Measurements from ENCODE around the gene S100A13.

Gene S100A13

DNA sequence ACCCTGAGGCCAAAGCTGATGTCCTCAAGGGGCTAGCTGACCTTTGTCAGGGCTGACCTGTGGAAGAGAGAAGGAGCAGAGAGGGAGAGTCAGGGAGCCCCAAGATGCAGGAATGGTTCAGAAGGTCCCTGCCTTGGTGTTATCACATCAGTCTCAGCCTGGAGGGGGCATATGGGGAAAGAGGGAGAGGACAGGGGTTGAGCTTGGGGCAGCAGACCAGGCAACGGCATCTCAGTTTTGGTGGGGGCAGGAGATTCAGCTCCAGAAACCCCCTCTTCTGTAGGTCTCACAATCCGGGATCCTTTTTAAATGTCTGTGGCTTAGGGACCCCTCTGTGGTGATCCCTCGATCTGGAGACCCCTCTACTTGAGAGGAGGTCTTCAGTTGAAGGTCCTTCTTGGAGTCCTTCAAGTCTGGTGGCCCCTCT lies 815 bp downstream of the S100A13 start:
- no peak for DNase-seq

DNA sequence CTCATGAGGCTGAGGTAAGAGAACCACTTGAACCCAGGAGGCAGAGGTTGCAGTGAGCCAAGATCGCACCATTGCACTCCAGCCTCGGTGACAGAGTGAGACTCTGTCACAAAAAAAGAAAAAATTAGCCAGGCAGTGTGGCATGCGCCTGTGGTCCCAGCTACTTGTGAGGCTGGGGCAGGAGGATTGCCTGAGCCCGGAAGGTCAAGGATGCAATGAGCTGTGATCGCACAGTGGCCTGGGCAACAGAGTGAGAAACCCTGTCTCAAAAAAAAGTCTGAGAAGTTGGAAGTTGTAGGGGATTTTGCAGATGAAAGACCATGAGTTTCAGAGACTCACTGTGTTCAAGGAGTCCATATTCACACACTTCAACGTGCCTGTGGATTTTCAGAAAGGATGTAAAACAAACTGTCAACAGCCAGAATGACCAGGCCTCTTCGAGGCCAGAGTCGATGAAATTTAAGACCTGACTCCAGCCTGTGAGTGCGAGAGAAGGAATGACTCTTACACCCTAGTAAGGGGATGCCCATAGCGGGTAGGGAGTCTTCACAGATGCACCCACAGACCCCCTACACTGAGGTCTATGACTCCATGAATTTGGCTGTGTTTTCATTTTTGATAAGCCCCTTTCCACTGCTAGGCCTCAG lies 2.2 kb downstream of the S100A13 start:
- no peak for DNase-seq

DNA sequence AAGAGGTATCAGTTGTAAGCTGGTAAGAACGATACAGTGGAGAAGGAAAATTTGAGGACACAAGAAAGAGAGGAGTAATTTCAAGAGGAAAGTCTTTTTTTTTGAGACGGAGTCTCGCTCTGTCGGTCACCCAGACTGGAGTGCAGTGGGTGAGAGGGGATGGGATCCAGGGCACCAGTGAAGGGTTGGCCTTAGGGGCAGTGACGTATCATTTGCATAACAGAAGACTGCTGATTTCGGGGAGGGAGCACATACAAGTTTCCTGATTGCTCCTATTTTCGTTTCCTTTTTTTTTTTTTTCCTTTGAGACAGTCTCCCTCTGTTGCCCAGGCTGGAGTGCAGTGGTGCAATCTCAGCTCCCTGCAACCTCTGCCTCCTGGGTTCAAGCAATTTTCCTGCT lies 4.2 kb downstream of the S100A13 start:
- no peak for DNase-seq

DNA sequence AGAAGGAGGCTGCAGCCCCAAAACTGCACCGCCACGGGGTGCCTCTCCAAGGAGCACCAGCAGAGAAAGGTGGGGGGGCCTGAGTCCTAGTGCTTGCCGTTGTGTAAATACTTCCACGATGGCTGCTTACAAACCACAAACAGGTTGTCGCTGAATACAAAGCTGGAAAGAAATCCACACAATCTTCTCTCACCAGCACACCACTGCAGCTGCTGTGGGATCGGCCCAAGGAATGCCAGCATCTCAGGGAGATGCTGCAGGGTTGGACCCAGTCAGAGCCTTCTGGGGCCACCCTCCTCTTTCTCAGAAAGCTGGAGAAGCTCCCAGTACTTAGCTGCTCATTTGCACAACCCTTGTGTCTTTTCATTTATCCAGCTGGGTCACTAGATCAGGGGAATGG lies 8.1 kb downstream of the S100A13 start:
- no peak for DNase-seq

DNA sequence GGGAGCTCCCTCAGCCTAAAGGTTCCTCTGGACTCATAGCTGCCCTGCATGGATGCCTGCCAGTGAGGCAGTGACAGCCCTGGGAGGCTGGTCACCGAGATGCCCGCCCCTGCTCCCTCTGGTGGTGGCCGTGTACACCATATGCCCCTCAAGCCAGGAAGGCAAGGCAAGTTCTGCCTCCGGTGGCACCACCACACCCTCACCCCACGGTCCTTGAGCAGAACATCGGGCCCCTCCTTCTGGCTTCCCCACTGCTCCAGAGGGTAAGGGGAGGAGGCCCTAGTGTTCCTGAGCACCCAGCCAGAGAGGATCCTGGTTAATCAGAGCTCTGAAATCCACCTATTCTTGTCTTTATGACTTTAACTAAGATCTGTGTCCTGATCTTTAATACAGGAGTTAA lies 9.6 kb downstream of the S100A13 start:
- peak; percentile 71 to 90 for DNase-seq

DNA sequence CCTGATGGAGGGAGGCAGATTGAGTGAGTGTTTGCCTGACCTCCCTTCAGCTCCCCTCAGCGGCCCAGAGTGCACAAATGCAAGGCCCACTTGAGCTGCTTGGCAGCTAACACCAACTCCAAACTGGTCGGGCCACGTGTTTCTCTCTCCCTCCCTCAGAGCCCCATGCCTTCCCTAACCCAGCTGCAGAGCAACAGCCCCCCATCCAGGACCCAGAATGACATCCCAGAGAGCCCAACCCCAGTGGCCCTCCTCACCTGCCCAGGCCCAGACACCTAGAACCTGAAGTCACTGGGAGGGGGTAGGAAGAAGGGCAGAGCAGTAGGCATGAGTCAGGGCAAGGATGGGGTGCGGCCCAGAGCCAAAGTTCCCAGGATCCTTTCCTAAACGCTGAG lies 10.4 kb downstream of the S100A13 start:
- DNase-seq = no peak

DNA sequence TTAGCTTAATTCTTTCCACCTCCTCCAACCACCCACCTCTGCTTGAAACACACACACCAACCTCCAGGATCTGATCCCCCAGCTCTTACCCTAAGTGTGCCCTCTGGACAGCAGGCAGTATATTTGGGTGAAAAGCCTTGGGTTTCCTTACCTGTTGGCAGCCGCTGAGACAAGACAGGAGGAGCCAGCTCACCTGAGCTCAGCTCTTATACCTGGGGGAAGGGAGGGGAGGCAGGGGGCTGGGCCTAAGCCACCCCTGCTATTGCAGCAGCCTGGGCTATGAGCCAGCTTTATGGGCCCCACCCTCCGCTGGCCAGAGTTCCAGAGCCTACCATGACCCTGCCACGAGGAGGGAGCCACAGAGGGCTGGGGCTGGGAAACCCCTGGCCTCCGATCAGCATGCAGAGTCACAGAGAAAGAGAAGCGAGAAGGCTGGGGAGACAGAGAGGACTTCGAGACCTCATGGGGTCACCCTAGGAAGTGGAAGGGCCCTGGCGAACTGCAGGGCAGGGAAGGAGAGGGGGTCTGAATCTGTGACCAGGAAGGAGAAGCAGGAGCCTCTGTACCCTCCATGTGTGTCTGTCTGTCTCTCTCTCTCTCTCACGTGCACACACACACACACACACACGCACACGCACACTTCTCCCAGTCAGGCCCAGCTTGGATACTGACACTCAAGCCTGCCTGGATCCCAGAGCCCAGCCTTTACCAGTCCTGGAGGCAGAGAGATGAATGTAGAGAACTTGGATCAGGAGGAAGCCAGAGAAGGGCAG lies 11.0 kb downstream of the S100A13 start, which contains the start of gene S100A14:
TSS of gene S100A14 (minus strand) at position 182 of the 773 bp plus-strand sequence. CDS start 467 bp downstream, outside the sequence.
- DNase-seq = no peak

DNA sequence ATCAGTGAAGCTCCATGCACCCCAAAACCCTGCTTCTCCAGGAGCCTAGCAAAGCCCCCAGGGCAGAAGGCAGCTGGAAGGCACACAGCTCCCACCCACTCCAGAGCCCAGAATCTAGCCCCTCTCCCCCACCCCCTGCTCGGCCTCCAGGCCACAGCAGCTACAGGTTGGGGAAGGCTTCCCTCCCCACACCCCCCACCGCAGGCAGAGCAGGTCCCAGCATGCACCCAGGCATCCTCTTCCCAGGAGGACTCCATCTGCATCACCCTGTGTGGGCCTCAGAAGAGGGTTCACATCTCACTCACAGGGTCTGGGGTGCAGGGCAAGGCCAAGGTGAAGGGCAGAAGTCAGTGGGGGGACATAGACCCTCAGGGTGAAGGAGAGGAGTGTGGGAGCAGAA lies 11.9 kb downstream of the S100A13 start:
- DNase-seq = no peak

DNA sequence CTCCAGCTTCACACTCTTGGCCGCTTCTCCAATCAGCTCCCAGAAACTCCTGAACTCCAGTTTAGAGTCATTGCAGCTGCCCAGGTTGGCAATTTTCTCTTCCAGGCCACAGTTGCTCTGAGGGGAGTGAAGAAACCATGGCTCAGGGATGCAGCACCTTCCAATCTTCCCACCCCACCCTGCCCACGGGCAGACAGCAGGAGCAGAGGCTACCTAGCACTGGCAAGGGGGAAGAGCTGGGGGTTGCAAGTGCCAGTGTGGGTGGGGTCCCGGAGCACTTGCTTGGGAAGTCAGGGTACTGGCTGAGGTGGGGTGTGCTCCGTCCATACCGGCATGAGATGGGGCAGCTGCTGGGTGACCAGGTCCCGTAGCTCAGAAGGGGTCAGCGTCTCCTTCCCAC lies 12.4 kb downstream of the S100A13 start:
- no peak for DNase-seq

DNA sequence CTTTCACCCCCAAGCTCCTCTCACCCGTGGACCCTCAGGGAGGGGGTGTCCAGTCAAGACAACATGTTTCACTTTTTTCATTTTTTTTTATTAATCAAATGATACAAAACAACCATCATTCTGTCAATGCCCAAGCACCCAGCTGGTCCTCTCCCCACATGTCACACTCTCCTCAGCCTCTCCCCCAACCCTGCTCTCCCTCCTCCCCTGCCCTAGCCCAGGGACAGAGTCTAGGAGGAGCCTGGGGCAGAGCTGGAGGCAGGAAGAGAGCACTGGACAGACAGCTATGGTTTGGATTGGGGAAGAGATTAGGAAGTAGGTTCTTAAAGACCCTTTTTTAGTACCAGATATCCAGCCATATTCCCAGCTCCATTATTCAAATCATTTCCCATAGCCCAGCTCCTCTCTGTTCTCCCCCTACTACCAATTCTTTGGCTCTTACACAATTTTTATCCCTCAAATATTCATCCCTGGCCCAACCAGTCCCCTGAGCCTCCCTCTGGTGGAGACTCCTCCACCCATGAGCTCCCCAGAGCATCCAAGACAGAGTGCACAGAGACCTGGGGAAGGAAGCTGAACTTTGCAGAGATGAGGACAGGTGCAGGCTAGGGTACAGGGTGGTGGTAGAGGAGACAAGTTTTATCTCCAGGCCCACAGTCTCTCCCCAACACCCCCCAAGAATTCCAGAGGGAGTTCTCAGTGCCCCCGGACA lies 13.0 kb downstream of the S100A13 start:
- DNase-seq = no peak

DNA sequence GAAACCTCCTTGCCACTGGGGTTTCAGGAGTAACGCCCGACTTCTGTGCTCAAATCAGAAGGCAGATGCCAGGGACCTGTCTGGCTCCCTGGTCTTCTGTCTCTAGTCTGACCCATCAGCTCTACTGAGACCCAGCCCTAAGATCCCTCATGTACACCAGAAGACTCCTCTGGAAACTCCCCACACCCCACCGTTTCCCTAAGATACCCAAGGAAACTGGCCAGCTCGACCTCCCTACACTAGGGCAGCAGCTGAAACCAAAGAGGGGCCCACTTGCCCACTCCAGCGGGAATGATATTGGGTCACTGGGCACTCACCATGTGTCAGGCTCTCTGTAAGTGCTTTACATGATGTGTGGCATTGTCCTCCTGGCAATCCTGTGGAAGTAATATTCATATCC lies 13.9 kb downstream of the S100A13 start:
- DNase-seq = no peak

DNA sequence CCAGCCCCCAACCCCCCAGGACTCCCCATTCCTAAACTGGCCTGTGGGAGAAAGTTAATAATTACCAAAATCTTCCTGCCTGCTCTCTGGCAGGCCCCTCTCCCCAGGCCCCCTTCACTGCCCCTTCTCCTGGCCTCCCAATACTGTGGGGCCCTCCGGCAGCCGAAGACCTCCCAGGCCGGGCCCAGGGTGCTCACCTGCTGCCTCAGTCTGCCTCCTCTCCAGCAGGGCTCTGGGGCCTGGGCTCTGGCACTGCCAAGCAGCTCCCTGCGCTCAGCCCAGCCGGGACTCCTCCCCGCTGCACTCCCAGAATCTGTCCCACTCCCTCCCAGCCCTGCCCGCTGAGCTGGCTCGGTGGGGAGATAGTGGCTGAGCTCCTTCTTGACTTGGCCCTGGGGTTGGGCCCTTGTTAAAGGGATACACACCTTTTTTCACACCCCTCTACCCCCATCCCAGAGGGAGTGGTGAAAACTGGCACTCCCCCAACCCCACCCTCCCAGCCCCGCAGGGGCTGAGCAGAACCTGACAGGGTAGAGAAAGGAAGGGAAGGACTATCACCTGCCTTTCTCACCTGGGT lies 14.5 kb downstream of the S100A13 start, which contains the start of gene S100A16:
TSS of gene S100A16 (minus strand) at position 383 of the 577 bp plus-strand sequence. CDS start 4,986 bp downstream, outside the sequence.
- no peak for DNase-seq

DNA sequence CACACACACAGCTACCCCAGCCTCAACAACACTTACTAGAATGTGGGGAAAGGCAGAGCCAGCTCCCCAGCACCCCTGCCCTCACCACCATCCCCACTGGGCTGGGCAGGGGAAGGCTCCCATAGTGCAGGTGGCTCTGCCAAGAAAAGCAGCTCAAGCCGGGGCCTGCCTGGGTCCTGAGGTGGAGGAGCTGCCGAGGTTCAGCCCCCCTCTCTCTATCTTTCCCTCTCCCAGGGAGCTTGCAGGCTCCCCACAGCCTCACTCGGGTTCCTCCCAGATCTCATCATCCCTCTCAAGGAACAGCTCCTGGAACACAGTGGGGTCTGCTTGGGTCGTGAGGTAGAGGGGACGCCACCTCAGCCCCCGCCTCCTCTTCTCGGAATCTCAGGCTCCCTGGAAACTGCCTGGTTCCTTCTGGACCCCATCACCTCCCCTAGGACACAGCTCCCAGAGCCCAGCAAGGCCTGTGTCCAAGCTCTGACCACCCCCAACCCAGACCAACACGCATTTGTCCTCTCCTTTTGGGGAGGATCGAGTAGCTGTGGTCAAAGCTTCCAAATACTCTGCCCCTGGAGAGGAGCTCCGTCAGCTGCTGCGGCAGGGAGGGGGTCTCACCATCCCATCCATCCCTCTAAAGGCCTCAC lies 15.1 kb downstream of the S100A13 start:
- DNase-seq = no peak

DNA sequence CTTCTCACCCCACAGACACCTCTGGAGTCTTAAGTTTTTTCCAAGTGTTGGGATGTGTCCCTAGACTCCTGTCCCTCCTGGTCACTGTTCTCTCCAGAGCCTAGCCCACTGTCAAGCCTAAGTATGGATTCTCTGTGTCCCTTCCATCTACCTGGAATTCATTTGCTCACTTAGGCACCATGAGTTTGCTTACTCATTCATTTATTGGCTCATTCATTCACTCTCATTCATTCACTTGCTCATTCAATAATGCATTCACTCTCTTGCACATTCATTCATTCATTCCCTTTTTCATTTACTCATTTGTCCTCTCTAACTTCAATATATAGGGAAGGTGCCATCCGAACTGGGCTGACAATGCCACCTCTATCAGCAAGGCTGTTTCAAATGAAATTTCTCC lies 15.9 kb downstream of the S100A13 start:
- no peak for DNase-seq

DNA sequence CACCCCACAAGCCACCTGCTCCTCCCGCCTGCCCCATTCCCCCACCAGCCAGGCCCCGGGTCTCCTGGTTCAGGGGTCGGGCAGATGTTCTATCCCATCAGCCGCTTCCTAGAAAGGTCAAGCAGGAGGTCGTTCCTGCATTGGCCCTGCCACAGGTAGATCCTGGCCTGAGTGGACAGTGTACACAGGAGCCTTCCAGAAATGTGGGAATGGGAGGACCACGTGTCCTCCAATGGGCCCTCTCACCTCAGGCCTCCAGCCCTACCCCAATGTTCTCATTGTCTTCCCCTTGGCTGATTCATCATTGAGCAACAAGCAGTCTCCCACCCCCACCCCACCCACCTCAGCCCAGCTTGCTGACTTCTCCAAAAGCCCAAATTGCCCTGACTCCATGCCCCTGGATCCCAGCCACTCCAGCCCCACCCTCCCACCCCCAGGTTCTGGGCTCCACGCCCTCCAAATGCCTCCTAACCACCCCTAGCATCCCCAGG lies 16.4 kb downstream of the S100A13 start:
- DNase-seq = no peak

DNA sequence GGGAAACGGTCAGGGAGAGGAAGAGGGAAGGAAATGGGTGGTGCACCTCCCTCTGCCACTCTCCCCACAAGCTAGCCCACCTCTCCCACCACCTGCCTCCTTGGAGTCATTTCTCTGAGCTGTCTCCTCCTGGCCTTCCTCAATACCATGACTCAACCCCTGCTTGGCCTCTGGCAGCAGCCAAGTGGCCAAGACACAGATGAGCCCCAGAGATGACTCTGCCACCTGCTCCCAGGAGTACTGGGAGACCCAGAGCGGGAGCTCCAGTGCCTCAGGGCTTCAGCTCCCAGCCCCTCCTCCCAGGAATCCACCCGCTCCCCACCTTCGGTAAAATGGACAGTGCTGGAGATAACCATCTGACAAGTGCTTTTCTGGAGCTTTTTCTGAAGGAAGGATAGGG lies 17.0 kb downstream of the S100A13 start:
- no peak for DNase-seq

DNA sequence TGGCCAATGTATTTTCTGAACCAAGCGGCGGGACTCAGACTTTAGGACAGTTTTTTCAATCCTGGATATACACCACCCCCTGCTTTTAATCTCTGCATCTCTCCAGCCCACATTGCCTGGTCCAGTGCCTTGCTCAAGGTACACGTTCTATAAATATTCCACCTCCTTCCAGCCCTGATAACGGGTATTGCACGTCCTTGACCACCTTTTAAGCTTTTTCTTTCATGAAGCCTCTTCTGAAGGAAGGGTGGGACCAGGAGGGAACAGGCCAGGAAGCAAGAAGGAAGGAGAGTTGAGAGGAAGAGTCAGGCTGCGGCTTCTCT lies 17.8 kb downstream of the S100A13 start:
- DNase-seq = no peak

DNA sequence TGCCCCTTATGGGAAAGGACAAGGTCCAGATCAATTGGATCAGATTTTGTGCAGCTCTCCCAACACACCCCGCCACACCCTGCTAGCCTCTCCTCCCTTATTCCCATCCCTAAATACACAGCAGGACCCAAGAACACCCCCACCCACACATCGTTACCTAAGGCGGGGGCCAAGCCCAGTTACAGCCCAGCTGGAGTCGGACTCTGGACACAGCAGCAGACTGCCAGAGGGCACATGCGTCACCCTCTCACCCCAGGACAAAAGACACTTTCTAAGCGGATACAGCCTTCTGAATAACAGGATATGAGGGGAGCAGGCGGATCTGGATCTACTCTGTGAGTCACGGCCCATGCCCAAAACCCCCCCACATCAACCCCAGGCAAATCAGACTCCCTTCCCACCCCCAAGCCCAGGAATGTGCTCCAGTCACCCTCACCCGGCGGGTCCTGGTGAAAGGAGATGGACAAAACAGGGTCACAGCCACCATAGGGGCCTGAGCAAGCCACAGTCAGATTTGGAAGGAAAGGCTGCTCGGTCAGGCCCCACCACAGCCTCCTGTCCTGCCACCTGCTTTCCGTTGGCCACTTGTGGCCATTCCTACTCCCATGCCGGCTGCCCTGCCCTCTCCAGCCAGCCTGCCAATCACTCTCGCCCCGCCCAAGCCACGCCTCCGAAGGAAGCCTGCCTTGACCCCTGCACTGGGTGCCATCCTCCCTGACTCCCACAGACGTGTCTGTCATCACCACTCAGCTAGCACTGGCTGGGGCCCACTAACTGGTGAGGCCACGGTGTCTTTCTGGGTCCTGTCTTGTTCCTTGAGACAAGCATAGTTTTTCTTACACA lies 18.3 kb downstream of the S100A13 start:
- DNase-seq = peak in 1 of 2 experiments; percentile 39

DNA sequence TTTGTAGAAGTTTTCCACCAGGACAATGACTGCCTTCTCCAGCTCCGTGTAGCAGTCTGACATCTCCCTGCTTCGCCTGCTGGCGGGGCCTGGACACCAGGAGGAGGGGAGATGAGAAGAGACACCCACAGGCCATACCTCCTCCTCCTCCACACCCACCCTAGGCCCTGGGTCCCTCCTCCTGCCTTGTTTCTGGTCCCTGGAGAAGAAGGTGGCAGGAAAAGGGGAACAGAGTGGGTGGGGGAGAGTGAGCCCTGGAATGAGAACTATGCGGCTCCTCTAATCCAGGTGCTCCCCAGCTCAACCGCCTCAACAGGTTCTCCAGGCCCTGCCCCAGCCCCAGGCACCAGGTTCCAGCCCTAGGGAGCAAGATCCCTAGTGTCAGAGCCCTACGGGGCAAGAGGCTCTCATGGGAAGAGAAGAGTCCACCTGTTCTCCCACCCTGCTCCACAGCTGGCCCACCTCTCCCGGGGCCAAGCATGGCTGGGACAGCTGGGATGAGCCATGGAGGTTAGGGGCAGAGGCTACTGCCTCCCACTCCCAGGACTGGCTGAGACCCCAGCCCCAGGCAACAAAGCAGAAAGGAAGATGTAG lies 19.1 kb downstream of the S100A13 start:
- no peak for DNase-seq

DNA sequence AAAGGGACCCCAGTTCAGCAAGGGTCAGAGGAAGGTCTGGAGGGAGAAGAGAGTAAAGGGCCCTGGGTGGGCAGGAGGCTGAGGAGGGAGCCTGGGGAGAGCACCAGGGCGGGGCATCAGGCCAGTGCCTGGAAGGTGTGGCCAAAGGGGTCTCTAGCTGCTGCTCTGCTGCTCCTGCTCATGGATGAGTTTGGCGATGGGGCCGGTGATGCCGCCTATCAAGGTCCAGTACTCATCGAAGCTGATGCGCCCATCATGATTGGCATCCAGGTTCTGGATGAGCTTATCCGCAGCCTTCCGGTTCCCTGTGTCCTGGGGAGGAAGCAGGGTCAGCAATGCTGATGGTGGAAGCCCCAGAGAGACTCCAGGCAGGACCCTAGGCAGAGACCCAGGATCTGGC lies 19.9 kb downstream of the S100A13 start:
- no peak for DNase-seq

DNA sequence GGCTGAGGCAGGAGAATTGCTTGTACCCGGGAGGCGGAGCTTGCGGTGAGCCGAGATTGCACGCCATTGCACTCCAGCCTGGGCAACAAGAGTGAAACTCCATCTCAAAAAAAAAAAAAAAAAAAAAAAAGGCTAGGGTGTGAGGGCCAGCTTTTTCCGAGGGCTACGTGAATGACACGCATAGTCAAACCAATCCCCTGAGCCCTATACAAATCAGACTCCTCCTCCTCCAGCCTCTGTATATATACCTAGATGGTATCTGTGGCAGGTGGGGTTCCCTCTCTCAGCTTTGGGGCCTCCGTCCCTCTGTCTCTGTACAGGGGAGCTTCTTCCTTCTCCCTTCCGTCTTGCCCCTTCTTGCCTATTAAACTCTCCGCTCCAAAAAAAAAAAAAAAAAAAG lies 21.1 kb downstream of the S100A13 start:
- no peak for DNase-seq
